ENCODE data around the gene LRP1B. TPM values are rescaled to one million over a fixed set of nuclear protein-coding genes. Genes with fewer than 3 reads are reported as not detected.

Gene LRP1B
- total RNA-seq, 1 donor from 2014 or later: 71.4 TPM

DNA sequence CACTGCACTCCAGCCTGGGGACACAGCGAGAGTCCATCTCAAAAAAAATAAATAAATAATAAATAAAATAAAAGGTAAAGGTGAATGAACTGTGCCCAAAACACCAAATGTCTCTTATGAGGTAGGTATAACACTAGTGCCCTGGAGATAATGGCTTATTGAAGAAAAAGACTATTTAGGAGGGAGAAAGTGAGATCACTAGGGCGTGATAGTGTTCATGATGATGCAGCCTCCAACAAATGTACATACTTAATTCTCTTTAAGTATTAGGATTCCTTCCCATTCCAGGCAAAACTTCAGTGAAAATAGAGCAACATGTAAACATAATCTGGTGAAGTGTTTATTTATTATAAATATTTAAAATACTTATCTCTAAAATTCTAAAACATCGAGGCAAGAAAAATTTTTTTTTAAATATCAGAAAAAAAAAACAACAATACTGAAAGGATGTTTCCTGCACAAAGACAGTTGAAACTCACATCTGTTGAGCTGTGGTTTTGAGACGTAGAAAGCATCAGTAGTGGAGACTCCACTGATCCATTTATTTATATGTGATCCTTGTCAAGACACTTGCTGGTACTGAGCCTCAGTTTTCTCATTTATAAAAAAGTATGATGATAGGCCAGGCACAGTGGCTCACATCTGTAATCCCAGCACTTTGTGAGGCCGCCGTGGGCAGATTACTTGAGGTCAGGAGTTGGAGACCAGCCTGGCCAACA lies 183.3 kb downstream of the LRP1B start:
- DNase-seq: no peak

DNA sequence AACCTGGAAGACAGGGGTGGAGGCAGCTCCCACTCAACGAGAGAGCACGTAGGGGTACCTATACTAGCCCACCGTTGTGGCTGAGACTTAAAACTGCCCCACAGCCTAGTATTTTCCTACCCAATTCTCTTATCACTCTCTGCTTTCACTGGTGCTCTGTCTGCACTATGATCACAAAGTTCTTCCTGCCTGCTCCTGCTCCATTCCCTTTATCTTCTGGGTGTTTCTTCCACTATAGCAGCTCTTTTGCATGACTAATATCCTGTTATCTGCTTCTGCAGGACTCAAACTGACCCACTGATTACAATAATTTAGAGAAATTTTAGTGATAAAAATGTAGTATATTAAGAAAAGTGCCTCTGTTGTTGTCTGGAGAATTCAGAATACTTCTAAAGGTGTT lies 184.8 kb downstream of the LRP1B start:
- DNase-seq: no peak

DNA sequence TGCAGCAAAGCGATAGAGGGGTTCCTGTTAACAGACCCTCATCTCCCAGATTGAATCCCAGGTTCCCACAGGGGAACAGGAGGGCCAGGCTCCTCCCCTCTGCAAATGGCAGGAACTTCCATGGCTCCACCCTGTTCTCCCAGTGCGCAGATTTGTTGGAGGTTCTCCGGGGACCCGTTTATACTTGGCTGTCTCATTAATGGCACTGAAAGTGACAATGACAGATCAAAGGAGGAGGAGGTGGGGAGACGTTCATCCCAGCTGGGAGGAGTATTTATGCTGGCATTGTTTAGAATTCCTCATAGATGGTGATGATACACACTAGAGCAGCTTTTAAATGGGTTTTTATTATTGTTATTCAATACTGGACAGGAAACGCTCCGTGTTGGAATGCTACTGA lies 186.9 kb downstream of the LRP1B start:
- DNase-seq: no peak

DNA sequence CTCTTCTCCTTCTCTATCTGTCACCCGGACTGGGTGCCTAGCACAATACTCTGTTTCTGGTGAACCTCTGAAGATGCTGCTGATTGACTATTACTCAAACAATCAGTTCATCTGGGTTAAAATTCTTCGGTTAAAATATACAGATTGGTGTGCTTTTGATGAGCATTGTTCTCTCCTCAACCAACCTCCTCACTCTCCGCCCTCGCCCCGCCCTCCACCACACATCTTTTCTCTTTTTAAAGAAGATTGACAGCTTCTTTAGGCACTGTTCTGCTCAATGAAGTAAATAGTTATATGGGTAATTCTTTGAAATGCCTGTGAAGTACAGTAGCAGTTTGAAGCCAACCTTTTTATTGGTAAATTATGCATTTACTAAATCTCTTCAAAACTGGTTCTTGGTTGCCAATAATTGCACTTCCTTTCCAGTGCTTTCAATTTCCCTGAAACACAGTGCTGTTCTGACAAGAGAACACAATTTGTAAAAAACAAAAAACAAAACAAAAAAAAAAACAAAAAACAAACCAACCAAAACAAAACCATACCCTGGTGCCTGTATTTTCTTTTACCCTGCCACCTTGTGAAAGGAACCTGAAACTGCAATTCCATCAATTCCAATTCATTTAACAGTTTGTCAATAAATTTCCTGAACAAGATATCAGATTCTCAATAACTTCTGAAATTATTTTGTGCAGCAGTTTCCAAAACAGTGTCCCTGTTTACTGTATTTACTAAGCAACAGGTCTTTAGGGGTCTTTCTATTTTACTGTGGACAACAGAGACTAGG lies 188.6 kb downstream of the LRP1B start:
- no peak for DNase-seq

DNA sequence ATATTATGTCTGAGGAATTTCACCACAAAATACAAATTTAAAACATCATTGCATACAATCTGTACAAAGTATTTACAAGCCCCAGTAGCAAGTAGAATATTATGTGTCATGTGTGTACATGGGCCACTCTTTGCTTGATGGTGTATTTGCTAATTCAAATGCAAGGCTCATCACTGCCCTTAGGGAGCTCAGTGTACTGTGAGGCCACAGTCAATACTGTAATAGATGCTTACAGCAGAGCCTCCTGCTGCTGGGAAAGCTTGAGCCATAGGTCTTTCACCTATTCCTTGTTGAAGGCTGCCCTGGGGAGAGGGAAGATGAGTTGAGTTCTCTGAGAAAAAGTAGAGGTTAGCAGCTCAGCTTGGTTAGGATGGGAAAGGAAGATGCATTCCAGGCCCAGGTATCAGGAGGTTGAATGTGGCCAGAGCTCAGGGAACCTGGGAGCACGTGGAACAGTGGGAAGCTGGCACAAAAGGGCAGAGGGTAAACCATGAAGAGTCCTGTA lies 189.6 kb downstream of the LRP1B start:
- DNase-seq: no peak

DNA sequence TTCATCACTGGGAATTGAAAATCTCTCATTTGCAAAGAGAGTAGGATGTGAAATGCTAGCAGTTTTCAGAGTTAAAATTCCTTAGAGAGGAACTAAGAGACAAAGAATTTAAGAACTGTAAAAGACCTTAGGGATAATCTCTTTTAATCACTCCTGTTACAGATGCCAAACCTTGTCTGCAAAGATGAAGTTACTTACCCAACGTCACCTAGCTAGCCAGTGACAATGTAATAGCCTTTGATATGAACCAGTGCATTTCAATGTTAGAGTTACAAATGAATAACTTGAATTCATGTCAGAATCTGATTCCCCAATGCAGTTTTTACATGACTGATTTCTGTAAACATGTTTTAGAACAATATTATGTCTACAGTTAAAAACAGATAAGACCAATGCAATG lies 190.1 kb downstream of the LRP1B start:
- DNase-seq: no peak

DNA sequence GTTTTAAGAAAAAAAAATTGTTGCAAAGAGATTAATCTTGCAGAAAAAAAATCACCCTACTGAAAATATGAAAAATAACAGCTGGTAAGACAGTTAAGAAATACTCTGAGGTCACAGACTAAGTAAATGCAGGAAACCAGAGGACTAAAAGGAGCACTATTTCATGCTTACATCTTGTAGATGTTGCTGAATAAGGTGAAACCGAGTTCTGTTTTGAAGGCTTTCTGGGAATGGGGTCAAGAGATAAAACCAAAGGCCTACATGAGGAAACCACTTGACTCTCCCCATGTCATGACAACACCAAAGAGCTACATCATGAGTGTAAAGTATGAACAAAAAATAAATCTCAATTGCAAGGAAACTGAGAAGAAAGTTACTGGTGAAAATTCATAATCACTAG lies 197.6 kb downstream of the LRP1B start:
- DNase-seq: no peak

DNA sequence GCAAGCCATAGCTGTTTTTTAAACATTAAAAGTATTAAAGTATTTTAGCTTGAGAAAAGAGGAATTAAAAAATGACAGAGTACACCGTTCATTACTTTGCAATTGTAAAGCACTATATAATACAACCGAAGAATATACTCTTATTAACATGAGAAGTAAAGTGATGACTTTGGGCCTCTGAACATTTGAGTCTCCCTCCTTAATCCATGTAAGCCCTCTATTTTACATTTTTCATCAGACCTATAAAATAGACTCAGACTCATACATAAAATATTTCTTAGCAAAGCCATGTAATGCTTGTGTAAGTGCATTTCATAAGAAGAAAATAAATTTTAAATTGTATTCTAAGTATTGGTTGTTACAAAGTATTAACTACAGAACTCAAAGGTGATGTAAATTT lies 198.6 kb downstream of the LRP1B start:
- DNase-seq: no peak

DNA sequence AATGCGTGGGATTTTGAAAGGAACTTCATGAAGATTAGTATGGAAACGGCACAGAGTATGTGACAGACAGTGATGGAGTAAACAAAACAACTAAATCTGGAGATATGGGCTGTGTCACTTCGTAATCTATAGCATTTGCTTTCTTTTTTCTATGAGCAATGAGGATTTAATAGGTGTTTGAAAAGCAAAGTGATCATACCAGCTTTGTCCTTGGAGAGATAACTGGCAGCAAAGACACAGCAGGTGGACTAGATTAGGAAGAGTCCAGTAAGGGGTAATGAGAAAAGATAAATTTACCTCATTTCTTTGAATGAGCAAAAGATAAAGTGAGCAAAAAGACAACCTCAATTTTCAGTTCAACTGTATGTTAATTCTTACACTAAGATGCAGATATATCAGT lies 199.0 kb downstream of the LRP1B start:
- DNase-seq: no peak

DNA sequence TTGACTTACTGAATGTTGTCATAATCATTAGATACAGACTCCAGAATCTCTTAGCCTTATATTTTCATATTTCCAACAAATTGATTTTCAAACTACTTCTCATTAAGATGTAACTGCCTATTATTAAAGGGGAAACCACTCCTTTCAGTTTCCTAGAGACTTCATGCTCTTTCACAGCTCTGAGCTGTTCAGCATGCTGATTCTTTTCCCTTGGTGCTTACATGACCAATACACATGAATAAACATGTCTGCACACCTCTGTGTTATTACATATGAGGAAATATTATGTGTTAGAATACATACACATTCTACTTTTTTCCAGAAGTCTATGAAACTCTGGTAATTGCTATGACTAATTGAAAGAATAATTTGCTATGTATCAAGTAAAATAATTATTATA lies 200.0 kb downstream of the LRP1B start:
- DNase-seq: no peak

DNA sequence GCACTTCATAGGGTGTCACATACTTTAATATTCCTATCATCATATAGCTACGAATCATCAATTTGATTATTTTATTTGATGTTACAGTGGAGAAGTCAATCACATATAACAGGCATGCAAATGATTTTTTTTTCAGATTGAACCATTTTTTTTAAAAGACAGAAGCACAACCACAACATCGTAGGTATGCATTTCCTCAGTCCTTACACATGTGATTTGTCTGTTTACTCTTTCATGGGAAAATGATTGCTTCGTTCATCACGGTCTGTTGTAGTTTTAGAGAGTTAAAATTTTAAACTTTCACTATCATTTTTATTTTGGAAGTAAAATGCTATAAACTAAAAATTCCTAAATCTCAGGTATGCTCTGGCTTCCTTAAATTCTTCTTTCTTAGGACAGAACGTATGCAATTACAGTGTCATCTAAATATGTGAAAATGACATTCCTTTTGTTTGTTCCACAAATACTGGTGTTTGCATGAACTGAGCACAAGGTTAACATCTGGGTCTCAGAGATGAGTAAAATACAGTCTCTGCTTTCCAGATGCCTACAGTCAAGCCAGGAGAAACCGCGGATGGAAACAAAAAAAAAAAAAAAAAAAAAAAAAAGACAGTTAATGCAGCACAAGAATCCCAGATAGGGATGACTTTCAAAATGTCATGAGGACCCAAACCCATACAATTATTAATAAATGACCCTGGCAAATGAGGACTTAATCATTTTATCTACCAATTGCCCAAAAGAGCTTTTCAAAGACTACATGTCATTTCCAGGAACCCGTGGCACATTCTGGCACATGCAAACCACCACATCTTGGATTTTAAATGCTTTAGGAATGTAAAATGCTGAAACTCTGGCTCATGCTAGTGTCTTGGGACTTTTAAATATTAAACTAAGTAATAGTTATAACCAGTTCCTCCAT lies 201.2 kb downstream of the LRP1B start:
- no peak for DNase-seq

DNA sequence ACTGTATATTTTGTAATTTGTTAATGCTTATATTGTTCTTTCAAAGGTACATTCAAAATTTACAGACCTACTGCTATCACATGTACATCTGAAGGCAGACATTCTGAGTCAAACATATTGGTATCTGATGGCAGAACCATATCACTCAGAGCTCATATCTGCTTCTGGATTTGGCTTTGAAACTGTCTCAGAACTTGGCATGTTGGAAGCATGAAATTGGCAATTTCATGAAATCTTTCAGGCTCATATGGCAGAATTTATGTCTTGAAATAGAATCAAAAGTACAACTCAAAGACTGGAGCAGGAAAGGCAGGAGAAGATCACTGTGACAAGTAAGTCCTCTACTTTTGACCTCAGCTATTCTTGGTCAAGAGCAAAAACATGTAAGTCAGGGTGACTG lies 202.3 kb downstream of the LRP1B start:
- DNase-seq: no peak

DNA sequence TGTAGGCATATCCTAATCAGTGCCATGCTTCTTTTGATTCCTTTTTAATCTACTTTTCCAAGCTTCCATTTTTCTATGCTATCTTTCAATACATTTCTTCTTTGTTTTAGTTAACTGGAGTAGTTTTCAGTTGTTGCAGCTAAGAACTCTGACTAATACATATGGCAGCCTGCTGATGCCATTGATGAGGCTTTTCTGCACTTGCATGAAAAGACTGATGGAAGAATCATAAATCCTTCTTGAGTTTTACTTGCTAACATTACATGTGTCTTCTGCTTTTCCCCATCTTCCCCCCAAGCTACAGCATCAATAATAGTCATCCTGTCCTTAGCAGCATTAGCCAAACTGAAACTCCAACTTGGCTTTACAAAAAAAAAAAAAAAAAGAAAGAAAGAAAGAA lies 203.3 kb downstream of the LRP1B start:
- DNase-seq: no peak

DNA sequence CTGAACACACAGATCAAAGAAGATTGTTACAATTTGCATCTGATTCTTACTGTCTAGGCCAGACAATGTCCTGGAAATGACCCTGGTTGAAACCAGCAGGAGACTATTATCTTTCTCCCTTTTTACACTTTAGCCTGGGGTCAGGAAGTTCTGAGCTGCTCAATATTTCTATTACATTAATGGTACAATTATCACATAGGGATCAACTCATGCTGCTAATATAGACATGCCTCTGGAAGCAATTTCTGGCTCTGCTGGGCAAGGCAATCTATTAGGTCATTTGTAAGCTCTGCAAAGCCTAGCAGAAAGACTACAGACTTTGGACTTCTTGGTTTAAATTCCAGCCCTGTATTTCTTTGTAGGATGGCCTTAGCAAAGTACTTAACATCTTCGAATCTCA lies 205.3 kb downstream of the LRP1B start:
- no peak for DNase-seq

DNA sequence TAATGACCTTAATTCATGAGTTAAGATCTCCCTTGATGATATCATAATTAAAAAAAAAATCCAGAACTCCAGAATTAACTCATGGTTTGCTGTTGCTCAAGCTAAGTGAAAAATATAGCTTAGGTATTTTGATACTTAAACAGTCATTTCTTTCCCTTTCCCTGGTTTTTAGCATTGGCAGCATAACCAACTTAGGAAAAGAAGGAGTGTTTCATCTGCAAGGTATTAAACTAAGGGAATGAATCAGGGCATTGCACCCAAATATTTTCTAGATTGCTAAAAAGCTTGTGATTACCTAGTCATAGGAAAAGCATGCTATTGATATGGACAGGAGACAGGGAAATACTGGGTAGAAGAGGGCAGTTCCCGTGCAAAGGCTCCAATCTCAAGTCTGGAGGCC lies 207.2 kb downstream of the LRP1B start:
- no peak for DNase-seq

DNA sequence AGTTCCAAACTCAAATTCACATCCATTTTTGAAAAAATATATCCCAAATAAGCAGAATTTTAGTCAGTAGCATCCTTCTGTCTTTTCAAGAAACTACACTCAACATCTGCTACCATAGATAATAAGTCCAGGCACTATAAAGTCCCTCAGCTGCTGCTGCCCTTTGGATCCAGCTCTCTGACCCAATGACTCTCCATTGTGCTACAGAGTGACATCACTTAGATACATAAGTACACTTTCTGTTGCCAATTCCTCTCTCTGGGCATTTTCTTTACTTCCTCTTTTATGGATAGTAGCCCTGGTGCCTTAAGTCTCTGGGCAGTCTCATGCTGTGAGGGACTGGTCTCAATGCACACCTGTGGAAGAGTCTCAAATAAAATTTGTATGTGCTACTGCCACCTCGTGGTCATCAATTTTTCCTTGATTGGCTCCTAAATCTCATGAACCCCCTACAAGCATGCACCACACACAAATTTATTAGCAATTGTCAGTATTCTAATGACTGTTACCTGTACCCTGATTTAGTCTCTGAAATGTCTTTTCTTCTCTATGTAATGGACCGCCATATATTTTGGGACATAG lies 219.2 kb downstream of the LRP1B start:
- DNase-seq: no peak

DNA sequence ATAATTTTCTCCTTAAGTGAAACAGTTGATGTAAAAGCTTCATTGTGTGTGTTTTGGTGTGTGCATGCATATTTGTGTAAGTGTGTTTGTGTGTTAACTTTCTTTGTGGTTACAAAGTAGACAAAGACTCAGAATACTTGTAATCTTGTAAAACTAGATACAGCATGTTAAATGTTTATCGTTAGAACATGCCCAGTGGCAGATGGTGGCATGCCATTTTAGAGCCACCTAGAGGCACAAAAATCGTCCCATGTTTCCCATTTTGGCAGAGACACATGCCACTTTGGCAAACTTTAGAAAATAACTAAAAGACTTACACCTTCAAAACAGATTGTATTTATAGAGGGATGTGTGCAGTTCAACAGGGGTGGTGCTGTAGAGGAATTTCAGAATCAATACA lies 224.1 kb downstream of the LRP1B start:
- no peak for DNase-seq

DNA sequence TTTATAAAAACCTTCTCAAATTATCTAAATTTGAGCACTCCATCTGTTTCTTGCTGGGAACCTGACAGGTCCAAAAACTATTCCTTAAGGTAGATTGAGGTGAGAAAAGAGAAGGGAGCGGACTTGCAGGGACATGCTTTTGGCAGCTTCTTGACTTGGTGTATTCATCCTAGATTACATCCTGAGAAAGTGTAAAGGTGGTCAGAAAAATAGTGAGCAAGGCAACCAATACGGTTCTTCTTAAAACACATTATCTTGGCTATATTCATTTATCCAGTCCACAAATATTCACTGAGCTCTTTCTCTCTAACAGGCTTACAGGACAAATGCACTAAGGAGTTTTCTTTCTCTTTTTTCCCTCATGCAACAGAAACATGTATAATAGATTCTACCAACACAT lies 230.0 kb downstream of the LRP1B start:
- no peak for DNase-seq

DNA sequence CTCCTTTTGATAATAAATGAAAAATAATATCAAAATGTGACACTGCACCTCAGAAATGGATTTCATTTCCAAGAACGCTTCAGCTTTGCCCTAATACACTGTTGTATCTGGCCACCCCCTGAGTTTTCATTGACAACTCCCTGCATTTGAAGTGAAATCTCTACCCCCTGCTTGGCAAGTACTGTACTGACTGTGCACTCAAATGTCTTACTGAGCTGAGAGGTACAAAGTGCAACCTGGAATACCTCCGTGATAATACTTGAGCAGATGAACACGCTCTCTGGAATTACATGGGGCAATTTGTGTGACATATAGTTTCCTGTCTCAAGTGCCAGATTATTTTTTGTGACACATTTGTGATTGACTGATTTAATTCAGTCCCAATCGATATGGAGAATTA lies 231.1 kb downstream of the LRP1B start:
- DNase-seq: no peak

DNA sequence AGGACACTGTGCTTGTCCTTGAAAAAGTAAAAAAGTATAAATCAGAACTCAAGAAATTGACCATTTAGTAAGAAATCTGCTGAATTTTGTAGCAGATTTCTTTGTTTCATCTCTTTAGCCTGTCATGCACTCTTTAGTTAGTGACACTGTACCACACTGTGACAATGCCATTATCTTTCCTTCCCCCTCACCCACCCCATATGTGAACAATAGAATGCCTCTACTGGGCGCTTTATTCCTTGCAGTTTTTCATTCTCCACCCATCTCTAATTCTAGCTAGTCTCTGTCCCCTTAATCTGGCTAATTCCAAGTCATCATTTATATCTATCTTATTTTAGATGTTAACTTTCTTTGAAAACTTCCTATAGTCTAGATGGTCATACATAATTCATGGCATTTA lies 241.0 kb downstream of the LRP1B start:
- no peak for DNase-seq

DNA sequence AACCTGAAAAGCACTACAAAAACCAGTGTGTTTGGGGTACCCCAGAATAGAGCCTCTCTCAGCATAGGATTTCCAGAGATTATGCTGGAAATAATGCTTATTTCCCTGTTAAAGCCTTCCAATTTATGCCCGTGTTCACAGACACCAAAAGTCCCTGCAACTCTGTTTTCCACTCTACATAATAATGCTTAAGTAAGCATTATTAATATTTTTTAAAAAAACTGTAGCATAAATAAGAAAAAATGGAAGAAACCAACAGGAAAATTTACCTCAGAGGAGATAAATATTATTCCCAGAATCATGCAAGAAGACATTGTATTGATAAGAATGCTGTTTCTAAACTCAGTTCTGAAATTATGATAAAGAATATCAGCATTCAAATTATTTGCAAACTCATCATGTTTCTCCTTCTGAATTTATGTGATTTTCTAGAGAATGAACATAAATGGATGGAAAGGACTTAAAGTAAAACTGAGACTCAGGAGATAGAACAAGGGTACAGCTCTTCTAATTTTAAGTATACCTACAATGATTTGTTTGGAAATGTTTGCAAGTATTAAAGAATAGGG lies 241.7 kb downstream of the LRP1B start:
- DNase-seq: no peak

DNA sequence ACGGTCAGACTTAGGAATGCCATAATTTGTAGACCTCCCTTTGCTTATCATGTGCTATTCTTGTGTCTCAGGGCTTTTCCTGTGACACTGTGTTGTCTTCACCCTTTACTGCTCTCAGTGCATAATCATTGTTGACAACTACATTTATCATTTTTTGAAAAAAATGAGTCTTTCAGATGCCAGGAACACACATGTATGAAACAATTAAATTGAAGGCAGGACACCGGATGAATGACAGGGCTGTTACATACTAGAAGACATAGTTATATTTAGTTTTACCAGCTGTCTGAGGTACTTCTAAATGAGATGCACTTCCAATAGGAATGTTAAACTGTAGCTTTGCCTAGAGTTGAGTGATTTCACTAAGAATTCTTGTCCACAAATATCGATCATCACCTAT lies 243.5 kb downstream of the LRP1B start:
- DNase-seq: no peak

Measured in occipital lobe (tissue), 2 donors.